HEK293 (cell line): Measurements from ENCODE around the gene CMPK1.
A peak's percentile ranks its signal among the peaks of the same experiment; 100 is the strongest.

Source experiments
- CTCF ChIA-PET: fragments of 350-600 bp; formaldehyde crosslinking; extraction: SDS; loops from one replicate; lab custom pipeline; 2021; ENCODE audit warnings: antibody characterized with exemption; lab: Yijun Ruan, JAX
- POLR2A ChIA-PET: fragments of 300-600 bp; formaldehyde crosslinking; extraction: SDS; loops from one replicate; lab custom pipeline; 2020; ENCODE audit warnings: antibody characterized with exemption, inconsistent platforms; lab: Yijun Ruan, JAX
- H3K27ac ChIP-seq: fragments of 200-500 bp; sonication (Bioruptor generic); 2 replicates; pipeline ENCODE4 v1.5.1; 2014; ENCODE audit warnings: low read depth, low read length, control low read depth, inconsistent platforms; ENCODE audit errors: extremely low read depth
- H3K36me3 ChIP-seq, 2 experiments: fragments of 200-500 bp in 1 of 2; sonication (Bioruptor generic) in 1 of 2; 1 replicate in 1 of 2; 2 replicates in 1 of 2; pipeline ENCODE4 v1.5.1; 2014 to 2017; ENCODE audit warnings: inconsistent platforms in 2 of 2, low read length in 2 of 2; ENCODE audit not compliant: control insufficient read depth in 2 of 2, insufficient read depth in 1 of 2
- H3K4me1 ChIP-seq: fragments of 200-500 bp; sonication (Bioruptor generic); 2 replicates; pipeline ENCODE4 v1.5.1; 2014; ENCODE audit warnings: mild to moderate bottlenecking, low read length, inconsistent platforms; ENCODE audit not compliant: control insufficient read depth, insufficient read depth
- H3K4me3 ChIP-seq: 2 replicates; pipeline ENCODE4 v1.5.1; 2011; ENCODE audit warnings: low read depth, mild to moderate bottlenecking, control low read depth, low read length, moderate library complexity
- H3K9me3 ChIP-seq: fragments of 200-500 bp; sonication (Bioruptor generic); 2 replicates; pipeline ENCODE4 v1.5.1; 2014; ENCODE audit warnings: low read depth, low read length, inconsistent platforms; ENCODE audit not compliant: control insufficient read depth, insufficient read depth
- SCRT1 ChIP-seq: fragments of 450-650 bp; formaldehyde crosslinking; IDR thresholded peaks from 2 replicates; pipeline ENCODE4 v1.5.1; 2016; ENCODE audit warnings: missing biosample characterization, missing genetic modification characterization, borderline replicate concordance
- ZNF211 ChIP-seq: fragments of 450-650 bp; formaldehyde crosslinking; IDR thresholded peaks from 2 replicates; pipeline ENCODE4 v1.5.1; 2016; ENCODE audit warnings: low read depth, missing biosample characterization, missing genetic modification characterization
- ZNF248 ChIP-seq: fragments of 450-650 bp; formaldehyde crosslinking; IDR thresholded peaks from 2 replicates; pipeline ENCODE4 v1.5.1; 2017; ENCODE audit warnings: missing biosample characterization, missing genetic modification characterization
- ZNF354C ChIP-seq: fragments of 450-650 bp; formaldehyde crosslinking; IDR thresholded peaks from 2 replicates; pipeline ENCODE4 v1.5.1; 2016; ENCODE audit warnings: missing biosample characterization, missing genetic modification characterization, low read depth, borderline replicate concordance
- ZNF501 ChIP-seq: fragments of 450-650 bp; formaldehyde crosslinking; IDR thresholded peaks from 2 replicates; pipeline ENCODE4 v1.5.1; 2016; ENCODE audit warnings: missing biosample characterization, missing genetic modification characterization
- ZNF529 ChIP-seq: fragments of 450-650 bp; formaldehyde crosslinking; IDR thresholded peaks from 2 replicates; pipeline ENCODE4 v1.5.1; 2017; ENCODE audit warnings: missing genetic modification characterization, missing biosample characterization; ENCODE audit not compliant: insufficient replicate concordance
- ZNF658 ChIP-seq: fragments of 450-650 bp; formaldehyde crosslinking; IDR thresholded peaks from 2 replicates; pipeline ENCODE4; 2016; ENCODE audit warnings: missing biosample characterization, missing genetic modification characterization
- ZNF707 ChIP-seq: fragments of 450-650 bp; formaldehyde crosslinking; IDR thresholded peaks from 2 replicates; pipeline ENCODE4 v1.5.1; 2016; ENCODE audit warnings: missing biosample characterization, missing genetic modification characterization
- ZNF792 ChIP-seq: fragments of 450-650 bp; formaldehyde crosslinking; IDR thresholded peaks from 2 replicates; pipeline ENCODE4 v1.5.1; 2016; ENCODE audit warnings: missing biosample characterization, missing genetic modification characterization
- TF ChIP-seq, protein P1 (sequence below): fragments of 450-650 bp; formaldehyde crosslinking; IDR thresholded peaks from 2 replicates; pipeline ENCODE4 v1.5.1; 2016; ENCODE audit warnings: missing biosample characterization, missing genetic modification characterization
- TF ChIP-seq, protein P2 (sequence below): fragments of 450-650 bp; formaldehyde crosslinking; IDR thresholded peaks from 2 replicates; pipeline ENCODE4 v1.5.1; 2017; ENCODE audit warnings: missing biosample characterization, missing genetic modification characterization
- TF ChIP-seq, protein P3 (sequence below): fragments of 450-650 bp; formaldehyde crosslinking; IDR thresholded peaks from 2 replicates; pipeline ENCODE4 v1.5.0; 2017; ENCODE audit warnings: missing biosample characterization, missing genetic modification characterization, borderline replicate concordance
- TF ChIP-seq, protein P4 (sequence below): fragments of 450-650 bp; formaldehyde crosslinking; conservative IDR thresholded peaks from 2 replicates; pipeline ENCODE4 v1.5.1; 2016; ENCODE audit warnings: low read depth, missing biosample characterization, missing genetic modification characterization
- TF ChIP-seq, protein P5 (sequence below): fragments of 450-650 bp; formaldehyde crosslinking; IDR thresholded peaks from 2 replicates; pipeline ENCODE4 v1.5.1; 2016; ENCODE audit warnings: missing biosample characterization, missing genetic modification characterization

CMPK1 gene

DNA sequence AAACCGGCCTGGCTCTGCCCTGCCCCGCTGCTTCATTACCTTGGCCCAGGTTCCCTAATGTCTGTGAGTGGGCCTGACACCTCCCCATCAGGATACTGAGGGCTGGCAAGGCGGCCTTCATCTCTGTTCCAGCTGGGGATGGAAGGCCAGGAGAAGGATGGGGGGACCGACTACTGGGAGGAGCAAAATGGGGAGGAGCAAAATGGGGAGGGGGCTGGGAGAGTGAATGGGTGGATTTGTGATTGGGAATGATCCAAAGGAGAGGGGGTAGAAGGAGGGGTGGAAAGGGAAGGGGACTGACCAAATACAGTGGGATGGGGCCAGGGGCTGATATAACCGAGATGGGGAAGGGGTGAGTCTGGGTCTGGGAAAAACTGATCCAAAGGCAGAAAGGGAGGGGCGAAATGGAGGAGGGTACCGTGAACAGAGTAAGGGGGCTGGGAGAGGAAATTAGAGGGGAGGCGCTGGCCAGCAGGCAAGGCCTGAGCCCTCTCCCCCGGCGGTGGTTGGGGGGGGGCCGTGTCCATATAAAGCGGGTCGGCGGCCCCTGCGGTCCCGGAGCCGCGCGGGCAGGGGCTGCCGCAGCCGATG, 82.2 kb downstream of the CMPK1 start, which contains the start of gene FOXE3 (continued):
- no peak for TF ChIP-seq ZNF211 (tag by site-specific recombination)

DNA sequence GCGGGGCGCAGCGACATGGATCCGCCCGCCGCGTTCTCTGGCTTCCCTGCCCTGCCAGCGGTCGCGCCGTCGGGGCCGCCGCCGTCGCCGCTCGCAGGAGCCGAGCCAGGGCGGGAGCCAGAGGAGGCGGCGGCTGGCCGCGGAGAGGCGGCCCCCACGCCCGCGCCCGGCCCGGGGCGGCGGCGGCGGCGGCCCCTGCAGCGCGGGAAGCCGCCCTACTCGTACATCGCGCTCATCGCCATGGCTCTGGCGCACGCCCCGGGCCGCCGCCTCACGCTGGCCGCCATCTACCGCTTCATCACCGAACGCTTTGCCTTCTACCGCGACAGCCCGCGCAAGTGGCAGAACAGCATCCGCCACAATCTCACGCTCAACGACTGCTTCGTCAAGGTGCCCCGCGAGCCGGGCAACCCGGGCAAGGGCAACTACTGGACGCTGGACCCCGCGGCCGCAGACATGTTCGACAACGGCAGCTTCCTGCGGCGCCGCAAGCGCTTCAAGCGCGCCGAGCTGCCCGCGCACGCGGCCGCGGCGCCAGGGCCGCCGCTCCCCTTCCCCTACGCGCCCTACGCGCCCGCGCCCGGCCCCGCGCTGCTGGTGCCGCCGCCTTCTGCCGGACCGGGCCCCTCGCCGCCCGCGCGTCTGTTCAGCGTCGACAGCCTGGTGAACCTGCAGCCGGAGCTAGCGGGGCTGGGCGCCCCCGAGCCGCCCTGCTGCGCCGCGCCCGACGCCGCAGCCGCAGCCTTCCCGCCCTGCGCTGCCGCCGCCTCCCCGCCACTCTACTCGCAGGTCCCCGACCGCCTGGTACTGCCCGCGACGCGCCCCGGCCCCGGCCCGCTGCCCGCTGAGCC, 83.0 kb downstream of the CMPK1 start:
- ChIA-PET CTCF (interaction anchor here (0.6 to 13.6 kb wide), 3 partner anchors 8 to 285 kb away, joined by 3 to 151 read pairs (median 6); no protein-coding TSS in a partner anchor), POLR2A (no interaction called here)
- Histone ChIP-seq H3K9me3 (no peaks in the 10 kb centered on the region), H3K4me3 (peak overlapping the region; percentile 10; the same call in 1 of the 2 replicates), H3K36me3 (no peaks in the 10 kb centered on the region), H3K4me1 (no peaks in the 10 kb centered on the region), H3K27ac (no peak overlapping the region)
- TF ChIP-seq ZNF792 (tag by site-specific recombination) = no peak
- no peak for TF ChIP-seq SCRT1 (tag by site-specific recombination)

DNA sequence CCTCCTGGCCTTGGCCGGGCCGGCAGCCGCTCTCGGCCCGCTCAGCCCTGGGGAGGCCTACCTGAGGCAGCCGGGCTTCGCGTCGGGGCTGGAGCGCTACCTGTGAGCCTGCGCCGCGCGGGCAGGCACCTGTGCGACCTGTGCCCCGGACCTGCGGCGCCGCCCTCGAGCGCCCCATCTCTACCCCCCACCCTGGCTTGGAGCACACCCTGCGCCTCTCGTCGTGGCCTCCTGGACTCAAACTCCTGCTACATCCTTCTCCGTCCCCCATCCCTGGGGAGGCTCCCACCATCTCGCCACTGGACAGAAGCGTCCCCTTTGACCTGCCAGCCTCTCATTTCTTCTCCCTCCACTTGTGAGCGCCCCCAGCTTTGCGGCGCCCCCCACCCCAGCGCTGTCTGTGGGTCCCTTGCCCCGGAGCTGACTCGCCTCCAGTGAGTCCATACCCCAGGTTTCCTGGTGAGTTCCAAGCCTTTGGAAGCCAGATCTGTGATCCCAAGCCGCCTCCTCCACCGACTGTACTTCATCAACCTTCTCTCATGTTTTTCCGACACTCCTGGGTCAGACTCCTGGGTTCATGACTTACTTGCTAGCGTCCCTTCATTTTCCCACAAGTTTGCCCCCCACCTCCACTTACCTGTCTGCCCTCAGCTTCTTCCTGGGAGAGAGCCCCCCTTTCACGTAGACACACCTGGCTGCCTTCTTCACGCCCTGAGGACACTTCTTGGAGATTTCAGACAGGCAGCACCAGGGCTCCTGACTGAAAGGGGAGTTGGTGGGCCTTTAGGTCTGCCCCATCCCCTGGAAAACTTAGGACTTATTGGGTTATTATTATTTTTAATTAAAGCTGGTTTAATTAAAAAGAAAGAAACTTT, 83.8 kb downstream of the CMPK1 start:
- no peaks in the 10 kb centered on the region for H3K36me3 ChIP-seq
- TF ChIP-seq ZNF658 (tag by site-specific recombination) = no peak
- no peak for TF ChIP-seq ZNF501 (tag by site-specific recombination)
- ChIA-PET CTCF (interaction anchor here (0.6 to 13.6 kb wide), 6 partner anchors 9 to 309 kb away, joined by 3 to 151 read pairs (median 4); no protein-coding TSS in a partner anchor), POLR2A (no interaction called here)
- no peak overlapping the region for H3K4me3 ChIP-seq
- no peaks in the 10 kb centered on the region for H3K9me3 ChIP-seq
- H3K4me1 ChIP-seq = no peaks in the 10 kb centered on the region
- H3K27ac ChIP-seq = no peak overlapping the region

DNA sequence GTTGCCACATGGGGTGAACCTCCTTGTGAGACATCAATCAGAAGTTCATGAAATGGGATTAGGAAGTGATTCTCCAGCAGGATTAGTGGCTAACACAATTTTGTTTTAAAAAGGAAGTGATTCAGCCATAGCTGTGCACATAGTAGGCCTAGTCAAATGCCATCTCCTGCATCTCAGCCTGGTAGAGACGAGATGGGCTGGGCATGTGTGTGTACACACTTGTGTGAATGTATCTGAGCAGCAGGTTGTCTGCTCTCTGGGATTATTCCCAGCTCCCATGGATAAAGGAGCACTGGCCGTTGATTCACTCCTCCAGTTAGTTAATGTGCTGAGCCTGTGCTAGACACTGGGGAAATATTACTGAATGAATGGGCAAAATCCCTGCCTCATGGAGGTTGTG, 84.5 kb downstream of the CMPK1 start:
- Histone ChIP-seq H3K9me3 (no peaks in the 10 kb centered on the region), H3K4me3 (no peak overlapping the region), H3K36me3 (no peaks in the 10 kb centered on the region), H3K4me1 (no peaks in the 10 kb centered on the region), H3K27ac (no peak overlapping the region)
- ChIA-PET CTCF (interaction anchor here (0.5 to 13.6 kb wide), 7 partner anchors 10 to 308 kb away, joined by 3 to 151 read pairs (median 3); no protein-coding TSS in a partner anchor), POLR2A (no interaction called here)
- TF ChIP-seq, protein P1, sequence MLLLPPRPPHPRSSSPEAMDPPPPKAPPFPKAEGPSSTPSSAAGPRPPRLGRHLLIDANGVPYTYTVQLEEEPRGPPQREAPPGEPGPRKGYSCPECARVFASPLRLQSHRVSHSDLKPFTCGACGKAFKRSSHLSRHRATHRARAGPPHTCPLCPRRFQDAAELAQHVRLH = no peak
- TF ChIP-seq ZNF354C (tag by site-specific recombination) = no peak
- no peak for TF ChIP-seq ZNF529 (tag by site-specific recombination)
- TF ChIP-seq, protein P2, sequence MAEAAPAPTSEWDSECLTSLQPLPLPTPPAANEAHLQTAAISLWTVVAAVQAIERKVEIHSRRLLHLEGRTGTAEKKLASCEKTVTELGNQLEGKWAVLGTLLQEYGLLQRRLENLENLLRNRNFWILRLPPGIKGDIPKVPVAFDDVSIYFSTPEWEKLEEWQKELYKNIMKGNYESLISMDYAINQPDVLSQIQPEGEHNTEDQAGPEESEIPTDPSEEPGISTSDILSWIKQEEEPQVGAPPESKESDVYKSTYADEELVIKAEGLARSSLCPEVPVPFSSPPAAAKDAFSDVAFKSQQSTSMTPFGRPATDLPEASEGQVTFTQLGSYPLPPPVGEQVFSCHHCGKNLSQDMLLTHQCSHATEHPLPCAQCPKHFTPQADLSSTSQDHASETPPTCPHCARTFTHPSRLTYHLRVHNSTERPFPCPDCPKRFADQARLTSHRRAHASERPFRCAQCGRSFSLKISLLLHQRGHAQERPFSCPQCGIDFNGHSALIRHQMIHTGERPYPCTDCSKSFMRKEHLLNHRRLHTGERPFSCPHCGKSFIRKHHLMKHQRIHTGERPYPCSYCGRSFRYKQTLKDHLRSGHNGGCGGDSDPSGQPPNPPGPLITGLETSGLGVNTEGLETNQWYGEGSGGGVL (tag by site-specific recombination) = no peak
- TF ChIP-seq, protein P3, sequence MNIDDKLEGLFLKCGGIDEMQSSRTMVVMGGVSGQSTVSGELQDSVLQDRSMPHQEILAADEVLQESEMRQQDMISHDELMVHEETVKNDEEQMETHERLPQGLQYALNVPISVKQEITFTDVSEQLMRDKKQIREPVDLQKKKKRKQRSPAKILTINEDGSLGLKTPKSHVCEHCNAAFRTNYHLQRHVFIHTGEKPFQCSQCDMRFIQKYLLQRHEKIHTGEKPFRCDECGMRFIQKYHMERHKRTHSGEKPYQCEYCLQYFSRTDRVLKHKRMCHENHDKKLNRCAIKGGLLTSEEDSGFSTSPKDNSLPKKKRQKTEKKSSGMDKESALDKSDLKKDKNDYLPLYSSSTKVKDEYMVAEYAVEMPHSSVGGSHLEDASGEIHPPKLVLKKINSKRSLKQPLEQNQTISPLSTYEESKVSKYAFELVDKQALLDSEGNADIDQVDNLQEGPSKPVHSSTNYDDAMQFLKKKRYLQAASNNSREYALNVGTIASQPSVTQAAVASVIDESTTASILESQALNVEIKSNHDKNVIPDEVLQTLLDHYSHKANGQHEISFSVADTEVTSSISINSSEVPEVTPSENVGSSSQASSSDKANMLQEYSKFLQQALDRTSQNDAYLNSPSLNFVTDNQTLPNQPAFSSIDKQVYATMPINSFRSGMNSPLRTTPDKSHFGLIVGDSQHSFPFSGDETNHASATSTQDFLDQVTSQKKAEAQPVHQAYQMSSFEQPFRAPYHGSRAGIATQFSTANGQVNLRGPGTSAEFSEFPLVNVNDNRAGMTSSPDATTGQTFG (tag by site-specific recombination) = no peak
- TF ChIP-seq, protein P4, sequence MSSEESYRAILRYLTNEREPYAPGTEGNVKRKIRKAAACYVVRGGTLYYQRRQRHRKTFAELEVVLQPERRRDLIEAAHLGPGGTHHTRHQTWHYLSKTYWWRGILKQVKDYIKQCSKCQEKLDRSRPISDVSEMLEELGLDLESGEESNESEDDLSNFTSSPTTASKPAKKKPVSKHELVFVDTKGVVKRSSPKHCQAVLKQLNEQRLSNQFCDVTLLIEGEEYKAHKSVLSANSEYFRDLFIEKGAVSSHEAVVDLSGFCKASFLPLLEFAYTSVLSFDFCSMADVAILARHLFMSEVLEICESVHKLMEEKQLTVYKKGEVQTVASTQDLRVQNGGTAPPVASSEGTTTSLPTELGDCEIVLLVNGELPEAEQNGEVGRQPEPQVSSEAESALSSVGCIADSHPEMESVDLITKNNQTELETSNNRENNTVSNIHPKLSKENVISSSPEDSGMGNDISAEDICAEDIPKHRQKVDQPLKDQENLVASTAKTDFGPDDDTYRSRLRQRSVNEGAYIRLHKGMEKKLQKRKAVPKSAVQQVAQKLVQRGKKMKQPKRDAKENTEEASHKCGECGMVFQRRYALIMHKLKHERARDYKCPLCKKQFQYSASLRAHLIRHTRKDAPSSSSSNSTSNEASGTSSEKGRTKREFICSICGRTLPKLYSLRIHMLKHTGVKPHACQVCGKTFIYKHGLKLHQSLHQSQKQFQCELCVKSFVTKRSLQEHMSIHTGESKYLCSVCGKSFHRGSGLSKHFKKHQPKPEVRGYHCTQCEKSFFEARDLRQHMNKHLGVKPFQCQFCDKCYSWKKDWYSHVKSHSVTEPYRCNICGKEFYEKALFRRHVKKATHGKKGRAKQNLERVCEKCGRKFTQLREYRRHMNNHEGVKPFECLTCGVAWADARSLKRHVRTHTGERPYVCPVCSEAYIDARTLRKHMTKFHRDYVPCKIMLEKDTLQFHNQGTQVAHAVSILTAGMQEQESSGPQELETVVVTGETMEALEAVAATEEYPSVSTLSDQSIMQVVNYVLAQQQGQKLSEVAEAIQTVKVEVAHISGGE (tag by site-specific recombination) = no peak
- TF ChIP-seq, protein P5, sequence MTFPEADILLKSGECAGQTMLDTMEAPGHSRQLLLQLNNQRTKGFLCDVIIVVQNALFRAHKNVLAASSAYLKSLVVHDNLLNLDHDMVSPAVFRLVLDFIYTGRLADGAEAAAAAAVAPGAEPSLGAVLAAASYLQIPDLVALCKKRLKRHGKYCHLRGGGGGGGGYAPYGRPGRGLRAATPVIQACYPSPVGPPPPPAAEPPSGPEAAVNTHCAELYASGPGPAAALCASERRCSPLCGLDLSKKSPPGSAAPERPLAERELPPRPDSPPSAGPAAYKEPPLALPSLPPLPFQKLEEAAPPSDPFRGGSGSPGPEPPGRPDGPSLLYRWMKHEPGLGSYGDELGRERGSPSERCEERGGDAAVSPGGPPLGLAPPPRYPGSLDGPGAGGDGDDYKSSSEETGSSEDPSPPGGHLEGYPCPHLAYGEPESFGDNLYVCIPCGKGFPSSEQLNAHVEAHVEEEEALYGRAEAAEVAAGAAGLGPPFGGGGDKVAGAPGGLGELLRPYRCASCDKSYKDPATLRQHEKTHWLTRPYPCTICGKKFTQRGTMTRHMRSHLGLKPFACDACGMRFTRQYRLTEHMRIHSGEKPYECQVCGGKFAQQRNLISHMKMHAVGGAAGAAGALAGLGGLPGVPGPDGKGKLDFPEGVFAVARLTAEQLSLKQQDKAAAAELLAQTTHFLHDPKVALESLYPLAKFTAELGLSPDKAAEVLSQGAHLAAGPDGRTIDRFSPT (tag by site-specific recombination) = no peak
- no peak for TF ChIP-seq ZNF707
- no peak for TF ChIP-seq ZNF248
